ENCODE results near the gene GATA5.

GATA5 gene

GRCh38 chr20:62415354-62416111, 60.3 kb downstream of the GATA5 start:
- no peak for DNase-seq (ENCODE audit: low read depth)

- DNase-seq (ENCODE audit: low read depth), result no peak
Observed at GRCh38 chr20:62413896-62414481, 61.8 kb downstream of the GATA5 start.

All from activated T-helper 1 cell treated with Interleukin-2 at 50 U/mL for 16 hours (primary cell).